ENCODE data around the gene CDCA4. TPM values are rescaled to one million over a fixed set of nuclear protein-coding genes. Genes with fewer than 3 reads are reported as not detected.
"Not testable (repeated sequence)": the region's sequence is repeated elsewhere in the genome, so short reads cannot be mapped to it uniquely, and the experiment has no call there.

The CDCA4 gene
- total RNA-seq, result 10 to 100 TPM; 49.2 to 58.6 TPM

GRCh38 chr14:105020815-105021655 is at the start of gene CDCA4:
CDCA4 (minus strand) TSS chr14:105021083; CDS start chr14:105011929, 9,154 bp downstream.
- Mint-ChIP-seq H3K27ac (peak within 1 kb of the TSS; percentile 90), H3K4me1 (peaks cover 50% of the 10 kb centered on the region)

GRCh38 chr14:105069871-105070759 is 49.2 kb upstream of the CDCA4 start:
- peak overlapping the region; percentile 76 for H3K4me3 Mint-ChIP-seq
- peaks cover 26% of the 10 kb centered on the region for H3K4me1 Mint-ChIP-seq
- H3K27ac Mint-ChIP-seq, result peak overlapping the region; percentile 95
- no peaks in the 10 kb centered on the region for H3K9me3 Mint-ChIP-seq
- H3K27me3 Mint-ChIP-seq, result no peaks in the 10 kb centered on the region
- ATAC-seq (replicated peaks), result peak; percentile 69
- peaks cover 3% of the 10 kb centered on the region for H3K36me3 Mint-ChIP-seq (ENCODE audit: low read depth)

More at GRCh38 chr14:105020815-105021655, at the start of gene CDCA4:
- Mint-ChIP-seq H3K36me3 (ENCODE audit: low read depth) (peaks cover 52% of the 10 kb centered on the region), H3K9me3 (no peaks in the 10 kb centered on the region), H3K27me3 (no peaks in the 10 kb centered on the region), H3K4me3 (peak within 1 kb of the TSS; percentile 98)
- ATAC-seq (replicated peaks), result peak; percentile 81

GRCh38 chr14:105069522-105069870 is 48.6 kb upstream of the CDCA4 start:
- no peaks in the 10 kb centered on the region for H3K27me3 Mint-ChIP-seq
- H3K9me3 Mint-ChIP-seq, result no peaks in the 10 kb centered on the region
- H3K4me1 Mint-ChIP-seq, result peaks cover 26% of the 10 kb centered on the region
- peak overlapping the region; percentile 76 for H3K4me3 Mint-ChIP-seq
- ATAC-seq (replicated peaks), result no peak
- H3K27ac Mint-ChIP-seq, result peak overlapping the region; percentile 95
- peaks cover 9% of the 10 kb centered on the region for H3K36me3 Mint-ChIP-seq (ENCODE audit: low read depth)

- Mint-ChIP-seq H3K4me3 (peak overlapping the region; percentile 76), H3K27me3 (no peaks in the 10 kb centered on the region), H3K36me3 (ENCODE audit: low read depth) (peaks cover 16% of the 10 kb centered on the region), H3K9me3 (no peaks in the 10 kb centered on the region), H3K4me1 (peaks cover 32% of the 10 kb centered on the region), H3K27ac (peak overlapping the region; percentile 95)
- ATAC-seq (replicated peaks), result no peak
Observed at GRCh38 chr14:105068818-105069217, 47.9 kb upstream of the CDCA4 start.

GRCh38 chr14:105067969-105068301 is 47.1 kb upstream of the CDCA4 start:
- peaks cover 25% of the 10 kb centered on the region for H3K36me3 Mint-ChIP-seq (ENCODE audit: low read depth)
- no peak for ATAC-seq (replicated peaks)
- H3K4me3 Mint-ChIP-seq, result peak overlapping the region; percentile 98
- H3K27ac Mint-ChIP-seq, result no peak overlapping the region
- peaks cover 32% of the 10 kb centered on the region for H3K4me1 Mint-ChIP-seq
- no peaks in the 10 kb centered on the region for H3K9me3 Mint-ChIP-seq
- no peaks in the 10 kb centered on the region for H3K27me3 Mint-ChIP-seq

GRCh38 chr14:105067140-105067968 is 46.5 kb upstream of the CDCA4 start:
- peak overlapping the region; percentile 98 for H3K4me3 Mint-ChIP-seq
- H3K27me3 Mint-ChIP-seq, result no peaks in the 10 kb centered on the region
- H3K36me3 Mint-ChIP-seq (ENCODE audit: low read depth), result peaks cover 31% of the 10 kb centered on the region
- H3K4me1 Mint-ChIP-seq, result peaks cover 38% of the 10 kb centered on the region
- no peaks in the 10 kb centered on the region for H3K9me3 Mint-ChIP-seq
- ATAC-seq (replicated peaks), result peak; percentile 39
- peak overlapping the region; percentile 88 for H3K27ac Mint-ChIP-seq

GRCh38 chr14:105066240-105067071 is 45.6 kb upstream of the CDCA4 start:
- Mint-ChIP-seq H3K27me3 (no peaks in the 10 kb centered on the region), H3K4me3 (peak overlapping the region; percentile 98), H3K27ac (peak overlapping the region; percentile 95), H3K36me3 (ENCODE audit: low read depth) (peaks cover 40% of the 10 kb centered on the region), H3K9me3 (no peaks in the 10 kb centered on the region), H3K4me1 (peaks cover 44% of the 10 kb centered on the region)
- no peak for ATAC-seq (replicated peaks)

- peak within 1 kb of the TSS; percentile 98 for H3K4me3 Mint-ChIP-seq
- H3K27ac Mint-ChIP-seq, result peak within 1 kb of the TSS; percentile 95
- H3K9me3 Mint-ChIP-seq, result no peaks in the 10 kb centered on the region
- peaks cover 42% of the 10 kb centered on the region for H3K36me3 Mint-ChIP-seq (ENCODE audit: low read depth)
- H3K4me1 Mint-ChIP-seq, result peaks cover 42% of the 10 kb centered on the region
- peak; percentile 77 for ATAC-seq (replicated peaks)
- H3K27me3 Mint-ChIP-seq, result no peaks in the 10 kb centered on the region
Observed at GRCh38 chr14:105065280-105066228, 44.7 kb upstream of the CDCA4 start, which contains the start of gene GPR132. GPR132 (minus strand) TSS chr14:105065430; CDS start chr14:105055420, 10,010 bp downstream.

- ATAC-seq (replicated peaks), result peak; percentile 8
- Mint-ChIP-seq H3K4me1 (peaks cover 35% of the 10 kb centered on the region), H3K36me3 (ENCODE audit: low read depth) (peaks cover 45% of the 10 kb centered on the region), H3K9me3 (no peaks in the 10 kb centered on the region), H3K27ac (peak overlapping the region; percentile 95), H3K4me3 (peak overlapping the region; percentile 98), H3K27me3 (no peaks in the 10 kb centered on the region)
Observed at GRCh38 chr14:105064721-105065143, 43.8 kb upstream of the CDCA4 start.

- Mint-ChIP-seq H3K4me1 (peaks cover 38% of the 10 kb centered on the region), H3K36me3 (ENCODE audit: low read depth) (peaks cover 52% of the 10 kb centered on the region), H3K27me3 (no peaks in the 10 kb centered on the region), H3K4me3 (peak overlapping the region; percentile 98), H3K27ac (peak overlapping the region; percentile 95), H3K9me3 (no peaks in the 10 kb centered on the region)
- ATAC-seq (replicated peaks), result no peak
Observed at GRCh38 chr14:105064001-105064400, 43.1 kb upstream of the CDCA4 start.

GRCh38 chr14:105063506-105063905 is 42.6 kb upstream of the CDCA4 start:
- H3K27me3 Mint-ChIP-seq; H3K9me3 Mint-ChIP-seq; ATAC-seq (replicated peaks): not testable (repeated sequence)
- Mint-ChIP-seq H3K36me3 (ENCODE audit: low read depth) (peaks cover 57% of the 10 kb centered on the region), H3K27ac (peak overlapping the region; percentile 95), H3K4me3 (peak overlapping the region; percentile 98), H3K4me1 (peaks cover 35% of the 10 kb centered on the region)

GRCh38 chr14:105063056-105063455 is 42.2 kb upstream of the CDCA4 start:
- ATAC-seq (replicated peaks), result no peak
- Mint-ChIP-seq H3K9me3 (no peaks in the 10 kb centered on the region), H3K36me3 (ENCODE audit: low read depth) (peaks cover 62% of the 10 kb centered on the region), H3K27ac (peak overlapping the region; percentile 95), H3K4me3 (peak overlapping the region; percentile 98), H3K4me1 (peaks cover 35% of the 10 kb centered on the region), H3K27me3 (no peaks in the 10 kb centered on the region)

Data from activated T-helper 17 cell treated with anti-CD3 and anti-CD28 coated beads, Interleukin-2, amount 50 U/mL, for 72 hours (primary cell).